Aorta (tissue), 5 donors: Measurements from ENCODE around the gene FAM149A. TPM values are rescaled to one million over a fixed set of nuclear protein-coding genes. Genes with fewer than 3 reads are reported as not detected.

Experiments used
- ATAC-seq: fragments of 200-7000 bp; cut with Tn5 transposase; one replicate; pipeline ENCODE4 v1.9.1; 2022; ENCODE audit warnings: moderate library complexity; ENCODE audit not compliant: low FRiP score
- DNase-seq, 2 donors: peaks; one replicate each; pipeline ENCODE4 v3.0.0-alpha.2; 2020
- H3K27ac ChIP-seq, 2 donors: one replicate each; pipeline ENCODE4 v1.5.1; 2013; ENCODE audit warnings: low read length in 2 of 2, mild to moderate bottlenecking in 2 of 2, moderate library complexity in 2 of 2, control low read depth in 1 of 2, inconsistent platforms in 1 of 2, low read depth in 1 of 2
- H3K27me3 ChIP-seq, 2 donors: one replicate each; pipeline ENCODE4 v1.6.1; 2013; ENCODE audit warnings: control low read depth in 1 of 2, low read length in 1 of 2, mild to moderate bottlenecking in 1 of 2, moderate library complexity in 1 of 2; ENCODE audit not compliant: insufficient read depth in 2 of 2, control insufficient read depth in 1 of 2
- H3K36me3 ChIP-seq, 2 donors: one replicate each; pipeline ENCODE4 v1.6.1; 2013; ENCODE audit warnings: control low read depth in 1 of 2, low read length in 1 of 2, mild to moderate bottlenecking in 1 of 2; ENCODE audit not compliant: insufficient read depth in 2 of 2, control insufficient read depth in 1 of 2
- H3K4me1 ChIP-seq, 2 donors: one replicate each; pipeline ENCODE4 v1.6.1; 2013; ENCODE audit warnings: low read length in 2 of 2, control low read depth in 1 of 2, mild to moderate bottlenecking in 1 of 2, moderate library complexity in 1 of 2; ENCODE audit not compliant: insufficient read depth in 2 of 2, control insufficient read depth in 1 of 2
- H3K4me3 ChIP-seq, 2 donors: one replicate each; pipeline ENCODE4 v1.5.1; 2013; ENCODE audit warnings: low read length in 2 of 2, control low read depth in 1 of 2, mild to moderate bottlenecking in 1 of 2
- H3K9me3 ChIP-seq: one replicate; pipeline ENCODE4 v1.6.1; 2013; ENCODE audit warnings: mild to moderate bottlenecking, low read length; ENCODE audit not compliant: control insufficient read depth
- WGBS, 2 donors: extraction: QIAGEN DNeasy Blood & Tissue Kit; methylation state at CpG; one replicate each; pipeline ENCODE4 v1.1.7; 2013; 5-methylcytosine and 5-hydroxymethylcytosine counted together
- intact Hi-C, 2 donors: fragments of 100-400 bp; cut with DNase I; formaldehyde crosslinking; loops; one replicate each; pipeline versions ENCODE4 v1.14.2 to v1.15.0; 2022
- polyA plus RNA-seq, 2 donors: library from polyadenylated mRNA; stranded (reverse); fragments of 200-250 nt; gene quantifications; one replicate each; pipeline ENCODE4 v1.2.3, GENCODE V29; 2013
- total RNA-seq, 2 donors: library from RNA; stranded (reverse); fragmentation: NEBNext Ultra II Directional; extraction: Animal tissue kit (Norgen Biotek cat#: 25700); gene quantifications; one replicate each; pipeline ENCODE4 v1.2.1, GENCODE V29; 2021
- donor health status: healthy with polysubstance abuse.
- donor health status: Bipolar disorder and iron deficiency.
- donor health status: DM: no; HTN: no; CAD: no.
- donor health status: DM: no; HTN: no; CAD: no.
- donor health status: DM: yes; HTN: yes; CAD: no.

Gene FAM149A
- total and polyA plus RNA-seq, 4 donors: 7.9 to 25.8 (median 15.3) TPM

GRCh38 chr4:186200516-186200915 is 96.0 kb downstream of the FAM149A start:
- intact Hi-C loops: no loop called here
- H3K36me3 ChIP-seq: peaks cover 0 to 2% of the 10 kb centered on the region in 2 donors
- H3K4me1 ChIP-seq: no peaks in the 10 kb centered on the region
- ATAC-seq (no peak), DNase-seq (no peak)
- H3K9me3 ChIP-seq: no peaks in the 10 kb centered on the region
- H3K4me3 ChIP-seq: no peak overlapping the region
- H3K27ac ChIP-seq: no peak overlapping the region
- 72 to 75% methylated on average over 6 of the region's 6 CpGs for WGBS, 2 donors
- no peaks in the 10 kb centered on the region for H3K27me3 ChIP-seq

GRCh38 chr4:186201010-186201409 is 96.5 kb downstream of the FAM149A start:
- H3K9me3 ChIP-seq: no peaks in the 10 kb centered on the region
- ATAC-seq (no peak), DNase-seq (no peak)
- H3K36me3 ChIP-seq: peaks cover 0 to 2% of the 10 kb centered on the region in 2 donors
- H3K4me3 ChIP-seq: no peak overlapping the region
- no peaks in the 10 kb centered on the region for H3K27me3 ChIP-seq
- intact Hi-C loops: no loop called here
- 76 to 83% methylated on average over 7 of the region's 7 CpGs for WGBS, 2 donors
- no peak overlapping the region for H3K27ac ChIP-seq
- no peaks in the 10 kb centered on the region for H3K4me1 ChIP-seq

GRCh38 chr4:186201535-186202230 is 97.2 kb downstream of the FAM149A start:
- Histone ChIP-seq H3K4me3 (no peak overlapping the region), H3K27me3 (no peaks in the 10 kb centered on the region), H3K9me3 (no peaks in the 10 kb centered on the region), H3K27ac (no peak overlapping the region), H3K4me1 (no peaks in the 10 kb centered on the region), H3K36me3 (peaks cover 0 to 2% of the 10 kb centered on the region in 2 donors)
- ATAC-seq (peak; percentile 61), DNase-seq (peak in 1 of 2 donors; percentile 63)
- WGBS, 2 donors: 32 to 38% methylated on average over 9 of the region's 9 CpGs
- intact Hi-C loops: no loop called here

- H3K27me3 ChIP-seq: no peaks in the 10 kb centered on the region
- WGBS, 2 donors: 88 to 92% methylated on average over 8 of the region's 8 CpGs
- peaks cover 0 to 2% of the 10 kb centered on the region in 2 donors for H3K36me3 ChIP-seq
- H3K27ac ChIP-seq: no peak overlapping the region
- H3K4me1 ChIP-seq: no peaks in the 10 kb centered on the region
- no peak for ATAC-seq
- H3K4me3 ChIP-seq: no peak overlapping the region
- intact Hi-C loops: no loop called here
- DNase-seq: no peak
- H3K9me3 ChIP-seq: no peaks in the 10 kb centered on the region
Observed at GRCh38 chr4:186202490-186203140, 98.1 kb downstream of the FAM149A start.

GRCh38 chr4:186203406-186203805 is 98.9 kb downstream of the FAM149A start:
- WGBS, 2 donors: 45 to 47% methylated on average over 12 of the region's 12 CpGs
- Histone ChIP-seq H3K4me3 (no peak overlapping the region), H3K4me1 (no peaks in the 10 kb centered on the region), H3K27me3 (no peaks in the 10 kb centered on the region), H3K27ac (no peak overlapping the region), H3K9me3 (no peaks in the 10 kb centered on the region), H3K36me3 (peaks cover 0 to under 1% of the 10 kb centered on the region in 2 donors)
- intact Hi-C loops: no loop called here
- ATAC-seq: no peak
- no peak for DNase-seq

GRCh38 chr4:186204103-186204559 is 99.6 kb downstream of the FAM149A start:
- Histone ChIP-seq H3K9me3 (no peaks in the 10 kb centered on the region), H3K36me3 (peaks cover 0 to 2% of the 10 kb centered on the region in 2 donors), H3K4me1 (no peaks in the 10 kb centered on the region), H3K27me3 (no peaks in the 10 kb centered on the region), H3K4me3 (no peak overlapping the region), H3K27ac (no peak overlapping the region)
- DNase-seq: peak in 1 of 2 donors; percentile 62
- ATAC-seq: no peak
- intact Hi-C loops: no loop called here
- WGBS, 2 donors: 52 to 54% methylated on average over 45 of the region's 45 CpGs

- Histone ChIP-seq H3K27me3 (no peaks in the 10 kb centered on the region), H3K36me3 (peaks cover 0 to 2% of the 10 kb centered on the region in 2 donors), H3K4me1 (no peaks in the 10 kb centered on the region), H3K9me3 (no peaks in the 10 kb centered on the region), H3K4me3 (no peak overlapping the region), H3K27ac (no peak overlapping the region)
- ATAC-seq: no peak
- WGBS, 2 donors: 72 to 77% methylated on average over 13 of the region's 13 CpGs
- DNase-seq: no peak
- intact Hi-C loops: no loop called here
Observed at GRCh38 chr4:186204686-186205085, 100.2 kb downstream of the FAM149A start.

GRCh38 chr4:186205156-186205555 is 100.7 kb downstream of the FAM149A start:
- no peak overlapping the region for H3K27ac ChIP-seq
- WGBS, 2 donors: 85 to 86% methylated on average over 8 of the region's 8 CpGs

More at GRCh38 chr4:186205156-186205555, 100.7 kb downstream of the FAM149A start:
- H3K9me3 ChIP-seq: no peaks in the 10 kb centered on the region
- ATAC-seq: no peak
- no peaks in the 10 kb centered on the region for H3K27me3 ChIP-seq
- H3K4me1 ChIP-seq: no peaks in the 10 kb centered on the region
- intact Hi-C loops: no loop called here
- DNase-seq: no peak
- H3K36me3 ChIP-seq: peaks cover 0 to 2% of the 10 kb centered on the region in 2 donors
- H3K4me3 ChIP-seq: no peak overlapping the region
